Fibroblast of lung (primary cell): ENCODE data around the gene MYZAP. TPM values are rescaled to one million over a fixed set of nuclear protein-coding genes. Genes with fewer than 3 reads are reported as not detected.

Experiments used
- DNase-seq, 2 donors: peaks; one replicate each; pipeline versions ENCODE4 v3.0.0 to v3.0.0-alpha.2; 2010; ENCODE audit warnings: low read depth in 2 of 2
- H2AFZ ChIP-seq: 2 replicates; pipeline ENCODE4 v1.5.1; 2012; ENCODE audit warnings: low read length, control low read depth, inconsistent platforms
- H3K27ac ChIP-seq: 2 replicates; pipeline ENCODE4 v1.5.1; 2011; ENCODE audit warnings: low read length, control low read depth; ENCODE audit not compliant: insufficient read depth
- H3K27me3 ChIP-seq: 2 replicates; pipeline ENCODE4 v1.5.1; 2011; ENCODE audit warnings: mild to moderate bottlenecking, low read length; ENCODE audit not compliant: control insufficient read depth, insufficient read depth
- H3K36me3 ChIP-seq: 2 replicates; pipeline ENCODE4 v1.5.1; 2011; ENCODE audit warnings: low read length; ENCODE audit not compliant: control insufficient read depth, insufficient read depth
- H3K4me1 ChIP-seq: 2 replicates; pipeline ENCODE4 v1.5.1; 2011; ENCODE audit warnings: low read length; ENCODE audit not compliant: control insufficient read depth, insufficient read depth; ENCODE audit errors: extremely low read depth
- H3K4me2 ChIP-seq: 2 replicates; pipeline ENCODE4 v1.5.1; 2011; ENCODE audit warnings: low read length, control low read depth; ENCODE audit not compliant: insufficient read depth; ENCODE audit errors: extremely low read depth
- H3K4me3 ChIP-seq, 4 experiments: fragments of 200-600 bp in 1 of 4; sonication (generic) in 1 of 4; replicated peaks in 1 of 4; 2 replicates each; pipeline ENCODE4 v1.5.1; 2011 to 2016; ENCODE audit warnings: low read length in 4 of 4, low read depth in 3 of 4, mild to moderate bottlenecking in 3 of 4, control low read depth in 2 of 4, inconsistent platforms in 1 of 4, mixed read lengths in 1 of 4; ENCODE audit not compliant: insufficient read depth in 1 of 4; ENCODE audit errors: control extremely low read depth in 1 of 4
- H3K79me2 ChIP-seq: 2 replicates; pipeline ENCODE4 v1.5.1; 2012; ENCODE audit warnings: mild to moderate bottlenecking, low read length, inconsistent platforms; ENCODE audit not compliant: control insufficient read depth, insufficient read depth
- H3K9ac ChIP-seq: 2 replicates; pipeline ENCODE4 v1.5.1; 2011; ENCODE audit warnings: mild to moderate bottlenecking, low read length, control low read depth; ENCODE audit not compliant: insufficient read depth
- H3K9me3 ChIP-seq: 2 replicates; pipeline ENCODE4 v1.5.1; 2012; ENCODE audit warnings: low read depth, low read length; ENCODE audit not compliant: control insufficient read depth, insufficient read depth
- H4K20me1 ChIP-seq: 2 replicates; pipeline ENCODE4 v1.5.1; 2011; ENCODE audit warnings: low read length; ENCODE audit not compliant: control insufficient read depth, insufficient read depth; ENCODE audit errors: extremely low read depth
- CTCF ChIP-seq, 2 donors: IDR thresholded peaks in 1 of 2; conservative IDR thresholded peaks in 1 of 2; 1 replicate in 1 of 2; 2 replicates in 1 of 2; pipeline ENCODE4 v1.5.1; 2011 to 2012; ENCODE audit warnings: low read length in 2 of 2, control low read depth in 1 of 2, inconsistent platforms in 1 of 2, low read depth in 1 of 2, mild to moderate bottlenecking in 1 of 2
- EZH2 ChIP-seq: IDR thresholded peaks from 2 replicates; pipeline ENCODE4 v1.5.1; 2012; ENCODE audit warnings: low read length, control low read depth, mild to moderate bottlenecking; ENCODE audit errors: missing control alignments
- polyA plus RNA-seq, 2 donors: library from polyadenylated mRNA; depleted of rRNA in 1 of 2; stranded (reverse) in 1 of 2; unstranded in 1 of 2; fragments of >200 nt; gene quantifications; 2 replicates each; pipeline ENCODE4 v1.2.1, GENCODE V29; 2011 to 2012; ENCODE audit warnings: missing spikeins in 1 of 2
- total RNA-seq: library from RNA; depleted of rRNA; stranded (reverse); fragments of >200 nt; gene quantifications from 2 replicates; pipeline ENCODE4 v1.2.1, GENCODE V29; 2014

The MYZAP gene
- total and polyA plus RNA-seq, 2 donors (not counting 1 experiment from before 2014, with no cell fraction given): 0.17 TPM; not detected in 1

- Histone ChIP-seq H2AFZ (no peak overlapping the region), H3K4me3 (no peak overlapping the region), H3K79me2 (no peaks in the 10 kb centered on the region), H3K36me3 (no peaks in the 10 kb centered on the region), H3K4me2 (no peak overlapping the region), H3K27me3 (no peaks in the 10 kb centered on the region), H3K27ac (no peak overlapping the region), H3K4me1 (peaks cover 2% of the 10 kb centered on the region), H3K9ac (no peak overlapping the region), H3K9me3 (no peaks in the 10 kb centered on the region), H4K20me1 (no peaks in the 10 kb centered on the region)
- TF ChIP-seq EZH2: no peak
- peak; percentile 45 to 67 for DNase-seq
These were observed 18.3 kb downstream of the MYZAP start for GRCh38 chr15:57609805-57610529.

- H3K27me3 ChIP-seq: no peaks in the 10 kb centered on the region
- H3K4me2 ChIP-seq: no peak overlapping the region
- H4K20me1 ChIP-seq: no peaks in the 10 kb centered on the region
- H3K36me3 ChIP-seq: no peaks in the 10 kb centered on the region
- H3K4me1 ChIP-seq: peaks cover 2% of the 10 kb centered on the region
- TF ChIP-seq CTCF (conservative IDR thresholded peaks at IDR 0.05 in 1 of 2, IDR thresholded peaks at IDR 0.05 in 1 of 2; ENCODE audit: low read depth in 1 of 2, low read length in 2 of 2): no peak
- no peak for TF ChIP-seq EZH2
- DNase-seq: no peak
- H3K27ac ChIP-seq: no peak overlapping the region
- H2AFZ ChIP-seq: no peak overlapping the region
- H3K4me3 ChIP-seq: no peak overlapping the region
- no peaks in the 10 kb centered on the region for H3K9me3 ChIP-seq
- H3K79me2 ChIP-seq: no peaks in the 10 kb centered on the region
- H3K9ac ChIP-seq: no peak overlapping the region
These were observed 19.4 kb downstream of the MYZAP start for GRCh38 chr15:57611123-57611522.

- Histone ChIP-seq H3K27ac (no peak overlapping the region), H3K27me3 (no peaks in the 10 kb centered on the region), H3K9ac (no peak overlapping the region), H3K79me2 (no peaks in the 10 kb centered on the region), H3K4me1 (peaks cover 2% of the 10 kb centered on the region), H3K4me3 (no peak overlapping the region), H3K36me3 (no peaks in the 10 kb centered on the region), H3K4me2 (no peak overlapping the region), H2AFZ (no peak overlapping the region), H4K20me1 (no peaks in the 10 kb centered on the region), H3K9me3 (no peaks in the 10 kb centered on the region)
- TF ChIP-seq EZH2 (no peak), CTCF (conservative IDR thresholded peaks at IDR 0.05 in 1 of 2, IDR thresholded peaks at IDR 0.05 in 1 of 2; ENCODE audit: low read depth in 1 of 2, low read length in 2 of 2) (peak in 1 of 2 donors; percentile 40)
- DNase-seq: peak in 1 of 2 donors; percentile 40
These were observed 20.2 kb downstream of the MYZAP start for GRCh38 chr15:57611938-57612337.
